Measurements from ENCODE around the gene IGSF21.

The IGSF21 gene

DNA sequence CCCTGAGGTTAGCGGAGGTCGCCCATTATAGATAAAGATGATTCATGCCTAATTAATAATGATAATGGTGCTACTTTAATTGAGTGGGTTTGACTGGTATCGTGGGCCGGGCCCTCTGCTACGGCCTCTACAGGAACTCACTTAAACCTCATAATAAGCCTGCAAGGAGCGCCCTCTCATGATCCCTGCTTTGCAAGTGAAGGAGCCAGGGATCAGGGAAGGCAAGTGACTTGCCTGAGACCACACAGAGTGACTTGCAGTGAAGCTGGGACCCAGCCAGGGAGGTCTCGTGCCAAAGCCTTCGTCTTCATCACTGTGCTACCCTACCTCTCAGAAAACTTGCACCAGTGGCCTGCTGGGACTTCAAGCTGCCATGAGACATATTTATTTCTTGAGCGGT is 206.8 kb downstream of the IGSF21 start:
- TF ChIP-seq, protein P1, sequence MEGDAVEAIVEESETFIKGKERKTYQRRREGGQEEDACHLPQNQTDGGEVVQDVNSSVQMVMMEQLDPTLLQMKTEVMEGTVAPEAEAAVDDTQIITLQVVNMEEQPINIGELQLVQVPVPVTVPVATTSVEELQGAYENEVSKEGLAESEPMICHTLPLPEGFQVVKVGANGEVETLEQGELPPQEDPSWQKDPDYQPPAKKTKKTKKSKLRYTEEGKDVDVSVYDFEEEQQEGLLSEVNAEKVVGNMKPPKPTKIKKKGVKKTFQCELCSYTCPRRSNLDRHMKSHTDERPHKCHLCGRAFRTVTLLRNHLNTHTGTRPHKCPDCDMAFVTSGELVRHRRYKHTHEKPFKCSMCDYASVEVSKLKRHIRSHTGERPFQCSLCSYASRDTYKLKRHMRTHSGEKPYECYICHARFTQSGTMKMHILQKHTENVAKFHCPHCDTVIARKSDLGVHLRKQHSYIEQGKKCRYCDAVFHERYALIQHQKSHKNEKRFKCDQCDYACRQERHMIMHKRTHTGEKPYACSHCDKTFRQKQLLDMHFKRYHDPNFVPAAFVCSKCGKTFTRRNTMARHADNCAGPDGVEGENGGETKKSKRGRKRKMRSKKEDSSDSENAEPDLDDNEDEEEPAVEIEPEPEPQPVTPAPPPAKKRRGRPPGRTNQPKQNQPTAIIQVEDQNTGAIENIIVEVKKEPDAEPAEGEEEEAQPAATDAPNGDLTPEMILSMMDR (IDR thresholded peaks at IDR 0.05; ENCODE audit: low read depth, low read length), result no peak
- no peak for DNase-seq (ENCODE audit: low read depth, low spot score)
- H3K4me3 ChIP-seq (ENCODE audit: low read depth, low read length), result no peak overlapping the region
- in situ Hi-C loops (cut with HindIII; ENCODE audit: low sequenced_read_pairs), result no loop called here

GRCh38 chr1:18315449-18315848 is 207.9 kb downstream of the IGSF21 start:
- H3K4me3 ChIP-seq (ENCODE audit: low read depth, low read length), result no peak overlapping the region
- TF ChIP-seq, protein P1 (IDR thresholded peaks at IDR 0.05; ENCODE audit: low read depth, low read length), result no peak
- in situ Hi-C loops (cut with HindIII; ENCODE audit: low sequenced_read_pairs), result no loop called here
- no peak for DNase-seq (ENCODE audit: low read depth, low spot score)

GRCh38 chr1:18316764-18317163 is 209.2 kb downstream of the IGSF21 start:
- H3K4me3 ChIP-seq (ENCODE audit: low read depth, low read length), result no peak overlapping the region
- in situ Hi-C loops (cut with HindIII; ENCODE audit: low sequenced_read_pairs), result no loop called here
- TF ChIP-seq, protein P1 (IDR thresholded peaks at IDR 0.05; ENCODE audit: low read depth, low read length), result no peak
- no peak for DNase-seq (ENCODE audit: low read depth, low spot score)

- no peak for DNase-seq (ENCODE audit: low read depth, low spot score)
- TF ChIP-seq, protein P1 (IDR thresholded peaks at IDR 0.05; ENCODE audit: low read depth, low read length), result no peak
- in situ Hi-C loops (cut with HindIII; ENCODE audit: low sequenced_read_pairs), result no loop called here
- H3K4me3 ChIP-seq (ENCODE audit: low read depth, low read length), result no peak overlapping the region
These were observed 211.5 kb downstream of the IGSF21 start for GRCh38 chr1:18319099-18319498.

- H3K4me3 ChIP-seq (ENCODE audit: low read depth, low read length), result no peak overlapping the region
- no peak for DNase-seq (ENCODE audit: low read depth, low spot score)
- TF ChIP-seq, protein P1 (IDR thresholded peaks at IDR 0.05; ENCODE audit: low read depth, low read length), result no peak
- in situ Hi-C loops (cut with HindIII; ENCODE audit: low sequenced_read_pairs), result no loop called here
These were observed 212.5 kb downstream of the IGSF21 start for GRCh38 chr1:18320051-18320450.

- TF ChIP-seq, protein P1 (IDR thresholded peaks at IDR 0.05; ENCODE audit: low read depth, low read length), result no peak
- in situ Hi-C loops (cut with HindIII; ENCODE audit: low sequenced_read_pairs), result no loop called here
- no peak for DNase-seq (ENCODE audit: low read depth, low spot score)
- H3K4me3 ChIP-seq (ENCODE audit: low read depth, low read length), result no peak overlapping the region
These were observed 214.9 kb downstream of the IGSF21 start for GRCh38 chr1:18322368-18323032.

Measured in astrocyte of the spinal cord (primary cell).